Liver (tissue), 9 donors: ENCODE measurements around the gene GDPD5. TPM values are rescaled to one million over a fixed set of nuclear protein-coding genes. Genes with fewer than 3 reads are reported as not detected.

Experiments
- DNase-seq: peaks from one replicate; pipeline ENCODE4 v3.0.0-alpha.2; 2017; ENCODE audit warnings: low spot score
- H3K27ac ChIP-seq, 2 donors: one replicate each; pipeline ENCODE4 v1.7.0; 2013; ENCODE audit warnings: inconsistent platforms in 2 of 2, low read length in 2 of 2, control low read depth in 1 of 2, low read depth in 1 of 2, mild to moderate bottlenecking in 1 of 2
- H3K27me3 ChIP-seq, 4 donors: one replicate each; pipeline versions ENCODE4 v1.6.1 to v1.7.0; 2013; ENCODE audit warnings: low read length in 3 of 4, inconsistent platforms in 1 of 4, mild to moderate bottlenecking in 1 of 4, moderate library complexity in 1 of 4; ENCODE audit not compliant: control insufficient read depth in 4 of 4, insufficient read depth in 4 of 4
- H3K36me3 ChIP-seq, 4 donors: one replicate each; pipeline versions ENCODE4 v1.6.1 to v1.7.0; 2013; ENCODE audit warnings: low read length in 3 of 4, mild to moderate bottlenecking in 3 of 4, low read depth in 1 of 4, moderate library complexity in 1 of 4; ENCODE audit not compliant: control insufficient read depth in 4 of 4, insufficient read depth in 3 of 4
- H3K4me1 ChIP-seq, 4 donors: one replicate each; pipeline versions ENCODE4 v1.6.1 to v1.7.0; 2013; ENCODE audit warnings: low read length in 3 of 4, mild to moderate bottlenecking in 3 of 4, moderate library complexity in 1 of 4; ENCODE audit not compliant: control insufficient read depth in 4 of 4, insufficient read depth in 4 of 4
- H3K4me3 ChIP-seq, 3 donors: one replicate each; pipeline versions ENCODE4 v1.6.1 to v1.7.0; 2013; ENCODE audit warnings: low read length in 3 of 3, control low read depth in 1 of 3, low read depth in 1 of 3, mild to moderate bottlenecking in 1 of 3
- H3K9ac ChIP-seq, 2 donors: one replicate each; pipeline ENCODE4 v1.7.0; 2013; ENCODE audit warnings: low read length in 2 of 2, mild to moderate bottlenecking in 2 of 2, moderate library complexity in 2 of 2, control low read depth in 1 of 2, low read depth in 1 of 2
- H3K9me3 ChIP-seq, 4 donors: one replicate each; pipeline versions ENCODE4 v1.6.1 to v1.7.0; 2013; ENCODE audit warnings: low read length in 3 of 4; ENCODE audit not compliant: control insufficient read depth in 4 of 4
- ATF3 ChIP-seq: IDR thresholded peaks from 2 replicates; pipeline ENCODE4 v1.6.1; 2016; ENCODE audit warnings: antibody characterized with exemption
- EGR1 ChIP-seq, 2 donors: IDR thresholded peaks; 2 replicates each; pipeline ENCODE4 v1.6.1; 2016 to 2018; ENCODE audit warnings: antibody characterized with exemption in 2 of 2, low read depth in 2 of 2
- FOXA1 ChIP-seq: IDR thresholded peaks from 2 replicates; pipeline ENCODE4 v1.6.1; 2016; ENCODE audit warnings: antibody characterized with exemption
- FOXA2 ChIP-seq: IDR thresholded peaks from 2 replicates; pipeline ENCODE4 v1.6.1; 2016; ENCODE audit warnings: antibody characterized with exemption
- GABPA ChIP-seq, 2 donors: IDR thresholded peaks in 1 of 2; conservative IDR thresholded peaks in 1 of 2; 2 replicates each; pipeline ENCODE4 v1.6.1; 2016; ENCODE audit warnings: antibody characterized with exemption in 2 of 2, mild to moderate bottlenecking in 1 of 2, moderate library complexity in 1 of 2
- HNF4A ChIP-seq, 2 donors: conservative IDR thresholded peaks; 2 replicates each; pipeline ENCODE4 v1.6.1; 2016; ENCODE audit warnings: antibody characterized with exemption in 2 of 2, mild to moderate bottlenecking in 2 of 2
- HNF4G ChIP-seq: IDR thresholded peaks from 2 replicates; pipeline ENCODE4 v1.6.1; 2016; ENCODE audit warnings: antibody characterized with exemption
- JUND ChIP-seq, 2 donors: IDR thresholded peaks; 2 replicates each; pipeline ENCODE4 v1.6.1; 2016; ENCODE audit warnings: antibody characterized with exemption in 2 of 2
- MAX ChIP-seq: IDR thresholded peaks from 2 replicates; pipeline ENCODE4 v1.6.1; 2016; ENCODE audit warnings: antibody characterized with exemption
- NR2F2 ChIP-seq: IDR thresholded peaks from 2 replicates; pipeline ENCODE4 v1.6.1; 2016; ENCODE audit warnings: antibody characterized with exemption
- RAD21 ChIP-seq, 2 donors: IDR thresholded peaks; 2 replicates each; pipeline ENCODE4 v1.6.1; 2016; ENCODE audit warnings: antibody characterized with exemption in 2 of 2, mild to moderate bottlenecking in 2 of 2
- SP1 ChIP-seq: IDR thresholded peaks from 2 replicates; pipeline ENCODE4 v1.6.1; 2018; ENCODE audit warnings: antibody characterized with exemption, mild to moderate bottlenecking
- TAF1 ChIP-seq: conservative IDR thresholded peaks from 2 replicates; pipeline ENCODE4 v1.6.1; 2016; ENCODE audit warnings: antibody characterized with exemption, mild to moderate bottlenecking
- YY1 ChIP-seq: IDR thresholded peaks from 2 replicates; pipeline ENCODE4 v1.6.1; 2016; ENCODE audit warnings: antibody characterized with exemption, mild to moderate bottlenecking
- ZBTB33 ChIP-seq: IDR thresholded peaks from 2 replicates; pipeline ENCODE4 v1.6.1; 2016; ENCODE audit warnings: antibody characterized with exemption
- WGBS: extraction: QIAGEN DNeasy Blood & Tissue Kit; methylation state at CpG from one replicate; pipeline ENCODE4 v1.1.7; 2013; 5-methylcytosine and 5-hydroxymethylcytosine counted together
- polyA plus RNA-seq, 2 donors: library from polyadenylated mRNA; stranded (reverse) in 1 of 2; unstranded in 1 of 2; fragments of 200-250 nt in 1 of 2; fragments of >200 nt in 1 of 2; fragmentation: Nextera tagmentation in 1 of 2; extraction: Ambion mirVana in 1 of 2; gene quantifications; one replicate each; pipeline versions ENCODE4 v1.2.1 to v1.2.3, GENCODE V29; 2013 to 2015
- total RNA-seq, 2 donors: library from RNA; depleted of rRNA; stranded (reverse); fragments of >200 nt; gene quantifications; one replicate each; pipeline ENCODE4 v1.2.3, GENCODE V29; 2014
- TF ChIP-seq, protein P1 (sequence below): fragments of 150-350 bp; IDR thresholded peaks from 2 replicates; pipeline ENCODE4 v1.5.1; 2017; ENCODE audit warnings: improper control_type of control experiment, low read depth, low read length; ENCODE audit not compliant: missing input control
- donor health status: healthy.
- donor health status: healthy.
- donor health status: healthy.
- donor health status: healthy.
- donor health status: healthy.

GDPD5 gene
- total and polyA plus RNA-seq, 4 donors = 3.0 to 22.8 (median 4.2) TPM

GRCh38 chr11:75461151-75461550 lies 64.6 kb downstream of the GDPD5 start:
- H3K9ac ChIP-seq = no peak overlapping the region
- no peak for DNase-seq
- no peak overlapping the region for H3K27ac ChIP-seq
- no peaks in the 10 kb centered on the region for H3K27me3 ChIP-seq
- WGBS = 85% methylated on average over 6 of the region's 6 CpGs
- no peaks in the 10 kb centered on the region for H3K36me3 ChIP-seq
- H3K4me3 ChIP-seq = no peak overlapping the region
- TF ChIP-seq EGR1 (IDR thresholded peaks at IDR 0.05; ENCODE audit: low read depth in 2 of 2) (no peak), FOXA2 (no peak), JUND (IDR thresholded peaks at IDR 0.05) (no peak), NR2F2 (no peak), HNF4G (no peak), YY1 (no peak), ZBTB33 (no peak), HNF4A (conservative IDR thresholded peaks at IDR 0.05) (no peak), FOXA1 (no peak), MAX (no peak), SP1 (no peak), ATF3 (no peak), TAF1 (no peak)
- H3K9me3 ChIP-seq = no peaks in the 10 kb centered on the region
- no peaks in the 10 kb centered on the region for H3K4me1 ChIP-seq

GRCh38 chr11:75456596-75457183 lies 69.1 kb downstream of the GDPD5 start:
- Histone ChIP-seq H3K9me3 (no peaks in the 10 kb centered on the region), H3K9ac (no peak overlapping the region), H3K27me3 (no peaks in the 10 kb centered on the region), H3K27ac (no peak overlapping the region), H3K4me1 (no peaks in the 10 kb centered on the region), H3K36me3 (no peaks in the 10 kb centered on the region), H3K4me3 (no peak overlapping the region)
- TF ChIP-seq ZBTB33 (no peak), MAX (no peak), RAD21 (IDR thresholded peaks at IDR 0.05) (no peak), NR2F2 (no peak), HNF4A (conservative IDR thresholded peaks at IDR 0.05) (no peak), YY1 (no peak), JUND (IDR thresholded peaks at IDR 0.05) (no peak), EGR1 (IDR thresholded peaks at IDR 0.05; ENCODE audit: low read depth in 2 of 2) (no peak), GABPA (IDR thresholded peaks at IDR 0.05 in 1 of 2, conservative IDR thresholded peaks at IDR 0.05 in 1 of 2) (no peak)
- TF ChIP-seq, protein P1, sequence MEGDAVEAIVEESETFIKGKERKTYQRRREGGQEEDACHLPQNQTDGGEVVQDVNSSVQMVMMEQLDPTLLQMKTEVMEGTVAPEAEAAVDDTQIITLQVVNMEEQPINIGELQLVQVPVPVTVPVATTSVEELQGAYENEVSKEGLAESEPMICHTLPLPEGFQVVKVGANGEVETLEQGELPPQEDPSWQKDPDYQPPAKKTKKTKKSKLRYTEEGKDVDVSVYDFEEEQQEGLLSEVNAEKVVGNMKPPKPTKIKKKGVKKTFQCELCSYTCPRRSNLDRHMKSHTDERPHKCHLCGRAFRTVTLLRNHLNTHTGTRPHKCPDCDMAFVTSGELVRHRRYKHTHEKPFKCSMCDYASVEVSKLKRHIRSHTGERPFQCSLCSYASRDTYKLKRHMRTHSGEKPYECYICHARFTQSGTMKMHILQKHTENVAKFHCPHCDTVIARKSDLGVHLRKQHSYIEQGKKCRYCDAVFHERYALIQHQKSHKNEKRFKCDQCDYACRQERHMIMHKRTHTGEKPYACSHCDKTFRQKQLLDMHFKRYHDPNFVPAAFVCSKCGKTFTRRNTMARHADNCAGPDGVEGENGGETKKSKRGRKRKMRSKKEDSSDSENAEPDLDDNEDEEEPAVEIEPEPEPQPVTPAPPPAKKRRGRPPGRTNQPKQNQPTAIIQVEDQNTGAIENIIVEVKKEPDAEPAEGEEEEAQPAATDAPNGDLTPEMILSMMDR = no peak
- DNase-seq = no peak
- 82% methylated on average over 14 of the region's 14 CpGs for WGBS
